Measurements from ENCODE around the gene ANO3. TPM values are rescaled to one million over a fixed set of nuclear protein-coding genes. Genes with fewer than 3 reads are reported as not detected.
"Not testable (repeated sequence)": the region's sequence is repeated elsewhere in the genome, so short reads cannot be mapped to it uniquely, and the experiment has no call there.

Gene ANO3
- total RNA-seq, 1 donor from 2014 or later: 0.29 TPM

DNA sequence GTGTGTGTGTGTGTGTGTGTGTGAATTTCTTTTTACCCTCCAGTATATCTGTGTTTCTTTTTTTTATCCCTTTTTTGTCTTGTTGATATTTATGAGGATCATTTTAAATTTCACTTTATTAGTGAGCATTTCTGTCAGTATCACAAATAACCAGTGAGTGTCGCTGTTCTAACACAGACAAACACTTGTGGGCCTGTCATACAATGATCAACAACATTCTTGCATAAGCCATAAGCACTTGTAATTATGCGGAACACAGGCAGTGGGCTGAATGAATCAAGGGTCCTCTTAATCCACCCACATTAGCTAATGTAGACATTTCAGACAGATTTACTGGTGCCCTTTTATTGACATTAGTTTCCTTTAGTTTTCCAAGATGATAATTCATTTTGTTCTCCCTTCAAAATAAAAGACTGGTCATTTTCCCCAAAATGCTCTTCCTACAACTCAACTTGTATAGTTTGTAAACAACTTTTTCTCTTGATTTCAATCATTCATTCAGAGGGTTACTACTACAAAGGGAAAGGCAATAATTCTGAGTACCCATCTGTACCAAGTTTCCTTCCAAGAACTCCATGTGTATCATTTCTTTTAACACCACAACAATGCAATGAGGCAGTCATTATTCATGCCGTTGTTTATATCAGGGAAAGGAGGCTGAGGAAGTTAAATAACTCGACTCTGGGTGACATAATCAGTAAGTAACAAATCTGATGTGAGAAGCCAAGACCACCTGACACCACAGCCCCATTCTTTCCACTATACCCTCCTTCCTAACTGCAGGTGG lies 34.5 kb upstream of the ANO3 start:
- peaks cover 7% of the 10 kb centered on the region for H3K4me1 Mint-ChIP-seq (ENCODE audit: unreplicated experiment)
- no peak overlapping the region for H3K4me3 Mint-ChIP-seq
- H3K9me3 Mint-ChIP-seq: no peaks in the 10 kb centered on the region
- H3K27me3 Mint-ChIP-seq: peaks cover 3% of the 10 kb centered on the region
- no peak for DNase-seq (ENCODE audit: extremely low spot score, unreplicated experiment)
- no peaks in the 10 kb centered on the region for H3K36me3 Mint-ChIP-seq
- TF ChIP-seq, protein P1, sequence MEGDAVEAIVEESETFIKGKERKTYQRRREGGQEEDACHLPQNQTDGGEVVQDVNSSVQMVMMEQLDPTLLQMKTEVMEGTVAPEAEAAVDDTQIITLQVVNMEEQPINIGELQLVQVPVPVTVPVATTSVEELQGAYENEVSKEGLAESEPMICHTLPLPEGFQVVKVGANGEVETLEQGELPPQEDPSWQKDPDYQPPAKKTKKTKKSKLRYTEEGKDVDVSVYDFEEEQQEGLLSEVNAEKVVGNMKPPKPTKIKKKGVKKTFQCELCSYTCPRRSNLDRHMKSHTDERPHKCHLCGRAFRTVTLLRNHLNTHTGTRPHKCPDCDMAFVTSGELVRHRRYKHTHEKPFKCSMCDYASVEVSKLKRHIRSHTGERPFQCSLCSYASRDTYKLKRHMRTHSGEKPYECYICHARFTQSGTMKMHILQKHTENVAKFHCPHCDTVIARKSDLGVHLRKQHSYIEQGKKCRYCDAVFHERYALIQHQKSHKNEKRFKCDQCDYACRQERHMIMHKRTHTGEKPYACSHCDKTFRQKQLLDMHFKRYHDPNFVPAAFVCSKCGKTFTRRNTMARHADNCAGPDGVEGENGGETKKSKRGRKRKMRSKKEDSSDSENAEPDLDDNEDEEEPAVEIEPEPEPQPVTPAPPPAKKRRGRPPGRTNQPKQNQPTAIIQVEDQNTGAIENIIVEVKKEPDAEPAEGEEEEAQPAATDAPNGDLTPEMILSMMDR (conservative IDR thresholded peaks at IDR 0.05): peak; percentile 88
- no peak overlapping the region for H3K27ac Mint-ChIP-seq

DNA sequence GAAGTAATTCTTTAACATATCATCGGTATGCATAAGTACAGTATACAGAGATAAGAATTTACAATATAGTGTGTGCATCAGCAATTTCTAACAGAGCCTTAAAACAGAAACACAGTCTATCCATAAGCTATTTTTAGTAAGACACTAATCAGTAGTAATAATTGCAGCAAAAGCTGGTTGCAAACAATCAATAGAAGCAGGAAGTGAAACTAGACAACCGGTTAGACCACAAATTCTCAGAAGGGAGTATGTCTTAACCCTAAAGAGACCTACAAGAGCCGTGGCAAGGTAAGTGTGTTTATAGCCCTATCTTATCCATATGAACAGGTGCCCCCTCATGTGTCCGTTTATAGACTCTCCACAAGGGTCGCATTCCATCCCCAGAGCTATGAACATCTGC lies 15.6 kb upstream of the ANO3 start:
- peak overlapping the region; percentile 37 for H3K4me3 Mint-ChIP-seq
- not testable (repeated sequence) for H3K4me1 Mint-ChIP-seq (ENCODE audit: unreplicated experiment); H3K9me3 Mint-ChIP-seq

DNA sequence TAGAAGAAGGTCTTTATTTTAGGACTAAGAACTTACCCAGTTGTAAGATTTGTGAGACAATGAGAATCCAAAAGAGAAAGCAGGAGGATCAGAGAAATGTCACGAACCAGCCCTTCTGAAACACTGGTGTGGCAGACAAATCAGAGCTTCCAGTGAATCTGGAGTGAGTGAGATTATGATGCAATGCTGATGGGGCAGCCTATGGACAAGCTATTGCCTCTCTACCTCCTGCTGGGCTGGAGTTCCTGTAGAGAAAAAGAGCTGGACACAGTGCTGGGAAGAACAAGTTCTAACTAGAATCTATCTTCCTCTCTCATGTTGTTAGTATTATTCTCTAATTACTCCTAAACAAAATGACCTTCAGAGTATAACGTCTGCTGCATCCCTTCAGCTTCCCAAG lies 12.0 kb upstream of the ANO3 start:
- Mint-ChIP-seq H3K4me1 (ENCODE audit: unreplicated experiment) (peaks cover 3% of the 10 kb centered on the region), H3K36me3 (no peaks in the 10 kb centered on the region), H3K27me3 (no peaks in the 10 kb centered on the region), H3K9me3 (no peaks in the 10 kb centered on the region), H3K4me3 (no peak overlapping the region), H3K27ac (no peak overlapping the region)
- TF ChIP-seq, protein P1 (conservative IDR thresholded peaks at IDR 0.05): no peak
- DNase-seq (ENCODE audit: extremely low spot score, unreplicated experiment): no peak

More for the DNA sequence above, 15.6 kb upstream of the ANO3 start:
- DNase-seq (ENCODE audit: extremely low spot score, unreplicated experiment); H3K27me3 Mint-ChIP-seq; H3K36me3 Mint-ChIP-seq: not testable (repeated sequence)
- peak overlapping the region; percentile 7 for H3K27ac Mint-ChIP-seq

DNA sequence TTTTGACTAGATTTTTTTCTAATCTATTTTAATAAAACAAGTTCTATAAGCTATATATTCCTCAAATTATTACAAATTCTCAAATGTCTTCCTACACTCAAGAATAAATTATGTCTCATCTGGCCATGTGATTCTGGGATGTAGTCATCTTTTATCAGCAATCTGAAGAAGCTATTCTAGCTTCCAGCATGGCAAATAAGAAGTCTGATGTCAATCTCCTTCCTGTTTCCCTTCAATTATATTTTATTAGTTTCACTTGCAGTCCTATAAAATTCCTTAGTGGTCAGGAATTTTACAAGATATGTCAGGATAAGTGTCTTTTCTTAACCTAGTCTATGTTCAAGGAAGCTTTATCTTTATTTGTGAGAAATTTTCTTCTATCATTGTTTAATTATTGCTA lies 10.4 kb upstream of the ANO3 start:
- H3K36me3 Mint-ChIP-seq: no peaks in the 10 kb centered on the region
- no peaks in the 10 kb centered on the region for H3K27me3 Mint-ChIP-seq
- H3K4me3 Mint-ChIP-seq: no peak overlapping the region
- H3K4me1 Mint-ChIP-seq (ENCODE audit: unreplicated experiment): peaks cover 4% of the 10 kb centered on the region
- H3K9me3 Mint-ChIP-seq: no peaks in the 10 kb centered on the region
- H3K27ac Mint-ChIP-seq: no peak overlapping the region
- TF ChIP-seq, protein P1 (conservative IDR thresholded peaks at IDR 0.05): no peak
- DNase-seq (ENCODE audit: extremely low spot score, unreplicated experiment): no peak

DNA sequence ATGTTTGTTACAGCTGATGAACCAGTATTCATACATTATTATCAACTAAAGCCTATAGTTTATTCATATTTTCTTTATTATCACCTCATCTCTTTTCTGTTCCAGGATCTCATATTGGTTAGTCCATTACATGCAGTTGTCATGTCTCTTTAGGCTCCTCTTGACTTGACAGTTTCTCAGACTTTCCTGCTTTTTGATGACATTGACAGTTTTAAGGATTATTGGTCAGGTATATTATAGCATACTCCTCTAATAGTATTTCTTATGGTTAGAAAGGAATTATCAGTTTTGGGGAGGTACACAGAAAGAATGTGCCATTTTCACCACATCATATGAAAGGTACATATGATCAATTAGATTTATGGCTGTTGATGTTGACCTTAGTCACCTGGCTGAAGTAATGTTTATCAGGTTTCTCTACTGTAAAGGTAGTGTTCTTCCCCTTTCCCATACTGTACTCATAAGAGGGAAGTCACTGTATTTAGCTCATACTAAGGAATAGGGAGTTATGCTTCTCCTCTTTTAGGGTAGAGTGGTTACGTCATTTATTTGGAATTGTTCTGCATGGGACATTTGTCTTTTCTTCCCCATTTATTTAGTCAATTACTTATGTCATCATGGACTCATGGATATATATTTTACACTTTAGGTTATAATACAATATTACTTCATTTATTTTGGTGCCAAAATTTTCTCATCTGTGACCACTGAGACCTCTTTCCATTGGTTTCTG lies 9.4 kb upstream of the ANO3 start:
- no peaks in the 10 kb centered on the region for H3K9me3 Mint-ChIP-seq

More for the DNA sequence above, 9.4 kb upstream of the ANO3 start:
- Mint-ChIP-seq H3K4me3 (no peak overlapping the region), H3K4me1 (ENCODE audit: unreplicated experiment) (peaks cover 5% of the 10 kb centered on the region), H3K27me3 (no peaks in the 10 kb centered on the region), H3K36me3 (no peaks in the 10 kb centered on the region), H3K27ac (no peak overlapping the region)
- TF ChIP-seq, protein P1 (conservative IDR thresholded peaks at IDR 0.05): no peak
- DNase-seq (ENCODE audit: extremely low spot score, unreplicated experiment): no peak

Measured in type B pancreatic cell (in vitro differentiated cells).